Psoas muscle (tissue), 8 donors: Measurements from ENCODE around the gene RFX8. TPM values are rescaled to one million over a fixed set of nuclear protein-coding genes. Genes with fewer than 3 reads are reported as not detected.

Source experiments
- ATAC-seq, 4 donors: fragments of 200-7000 bp; cut with Tn5 transposase; one replicate each; pipeline ENCODE4 v1.9.1; 2020; ENCODE audit warnings: moderate library complexity in 3 of 4, mild to moderate bottlenecking in 2 of 4
- DNase-seq, 2 donors: peaks; one replicate each; pipeline ENCODE4 v3.0.0-alpha.2; 2020
- H3K27ac ChIP-seq: fragments of 200-600 bp; one replicate; pipeline ENCODE4 v1.8.0; 2022
- H3K27me3 ChIP-seq, 3 donors: fragments of 200-600 bp in 1 of 3; one replicate each; pipeline versions ENCODE4 v1.6.1 to v1.8.0; 2013 to 2022; ENCODE audit warnings: low read length in 2 of 3, mild to moderate bottlenecking in 2 of 3, moderate library complexity in 1 of 3; ENCODE audit not compliant: insufficient read depth in 3 of 3
- H3K36me3 ChIP-seq, 2 donors: fragments of 200-600 bp in 1 of 2; one replicate each; pipeline versions ENCODE4 v1.6.1 to v1.8.0; 2013 to 2022; ENCODE audit warnings: low read depth in 1 of 2, mild to moderate bottlenecking in 1 of 2, moderate library complexity in 1 of 2; ENCODE audit not compliant: insufficient read depth in 1 of 2
- H3K4me1 ChIP-seq: fragments of 200-600 bp; one replicate; pipeline ENCODE4 v1.8.0; 2022
- H3K4me3 ChIP-seq: fragments of 200-600 bp; one replicate; pipeline ENCODE4 v1.8.0; 2022; ENCODE audit warnings: mild to moderate bottlenecking
- H3K9me3 ChIP-seq: fragments of 200-600 bp; one replicate; pipeline ENCODE4 v1.8.0; 2022
- WGBS, 3 donors: extraction: QIAGEN DNeasy Blood & Tissue Kit; methylation state at CpG; one replicate each; pipeline versions ENCODE4 v1.1.6 to v1.1.7; 2013; 5-methylcytosine and 5-hydroxymethylcytosine counted together
- intact Hi-C, 2 donors: fragments of 100-400 bp; cut with DNase I; formaldehyde crosslinking; loops; one replicate each; pipeline versions ENCODE4 v1.11.0 to v1.14.2; 2022
- polyA plus RNA-seq, 3 donors: library from polyadenylated mRNA; stranded (reverse); fragments of 200-250 nt; gene quantifications; one replicate each; pipeline ENCODE4 v1.2.3, GENCODE V29; 2013
- total RNA-seq, 4 donors: library from RNA; stranded (reverse); fragmentation: NEBNext Ultra II Directional in 2 of 4; extraction: Animal tissue kit (Norgen Biotek cat#: 25700) in 2 of 4; gene quantifications; one replicate each; pipeline versions ENCODE4 v1.2.1 to v1.2.4, GENCODE V29; 2021 to 2023
- TF ChIP-seq, protein P1 (sequence below): fragments of 200-600 bp; IDR thresholded peaks from one replicate; pipeline ENCODE4 v1.8.0; 2022; ENCODE audit warnings: antibody characterized with exemption
- donor health status: healthy with polysubstance abuse.
- donor health status: DM: no; HTN: no; CAD: no; lungs with moderate emphysema.
- donor health status: Bipolar disorder and iron deficiency.
- donor health status: healthy.
- donor health status: DM: yes; HTN: yes; CAD: no.
- donor health status: DM: no; HTN: no; CAD: no.
- donor health status: DM: no; HTN: no; CAD: no.
- donor health status: DM: yes; HTN: yes; CAD: no.

Gene RFX8
- total and polyA plus RNA-seq, 7 donors, result 0.03 to 0.29 (median 0.12) TPM; not detected in 4

DNA sequence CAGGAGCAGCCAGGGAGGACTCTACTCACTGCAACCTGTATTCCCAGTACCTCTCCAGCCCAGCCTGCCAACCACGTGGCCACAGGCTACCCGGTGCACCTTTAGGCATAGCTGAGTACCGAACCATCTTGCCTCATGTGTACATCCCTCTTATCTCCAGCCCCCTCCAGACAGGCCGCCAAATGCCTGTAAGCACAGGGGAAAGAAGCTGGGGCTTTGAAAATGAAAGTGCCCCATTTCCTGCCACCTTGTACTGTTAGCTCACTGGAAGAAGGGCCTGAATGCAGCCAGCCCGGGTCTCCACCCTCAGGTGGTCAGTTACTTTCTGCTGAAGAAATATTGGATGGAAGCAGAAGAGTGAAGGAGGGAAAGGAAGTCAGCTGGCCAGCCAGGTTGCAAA is 27.2 kb upstream of the RFX8 start:
- no peaks in the 10 kb centered on the region for H3K27me3 ChIP-seq
- DNase-seq (no peak), ATAC-seq (peak in 3 of 4 donors; percentile 18 to 42 (median 19))
- TF ChIP-seq, protein P1, sequence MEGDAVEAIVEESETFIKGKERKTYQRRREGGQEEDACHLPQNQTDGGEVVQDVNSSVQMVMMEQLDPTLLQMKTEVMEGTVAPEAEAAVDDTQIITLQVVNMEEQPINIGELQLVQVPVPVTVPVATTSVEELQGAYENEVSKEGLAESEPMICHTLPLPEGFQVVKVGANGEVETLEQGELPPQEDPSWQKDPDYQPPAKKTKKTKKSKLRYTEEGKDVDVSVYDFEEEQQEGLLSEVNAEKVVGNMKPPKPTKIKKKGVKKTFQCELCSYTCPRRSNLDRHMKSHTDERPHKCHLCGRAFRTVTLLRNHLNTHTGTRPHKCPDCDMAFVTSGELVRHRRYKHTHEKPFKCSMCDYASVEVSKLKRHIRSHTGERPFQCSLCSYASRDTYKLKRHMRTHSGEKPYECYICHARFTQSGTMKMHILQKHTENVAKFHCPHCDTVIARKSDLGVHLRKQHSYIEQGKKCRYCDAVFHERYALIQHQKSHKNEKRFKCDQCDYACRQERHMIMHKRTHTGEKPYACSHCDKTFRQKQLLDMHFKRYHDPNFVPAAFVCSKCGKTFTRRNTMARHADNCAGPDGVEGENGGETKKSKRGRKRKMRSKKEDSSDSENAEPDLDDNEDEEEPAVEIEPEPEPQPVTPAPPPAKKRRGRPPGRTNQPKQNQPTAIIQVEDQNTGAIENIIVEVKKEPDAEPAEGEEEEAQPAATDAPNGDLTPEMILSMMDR, result no peak
- no peak overlapping the region for H3K4me3 ChIP-seq
- 74 to 87% (median 79%) methylated on average over 5 of the region's 5 CpGs for WGBS, 3 donors
- no peaks in the 10 kb centered on the region for H3K9me3 ChIP-seq
- intact Hi-C loops, result no loop called here
- H3K4me1 ChIP-seq, result peaks cover 25% of the 10 kb centered on the region
- H3K36me3 ChIP-seq, result no peaks in the 10 kb centered on the region
- H3K27ac ChIP-seq, result peak overlapping the region; percentile 86

DNA sequence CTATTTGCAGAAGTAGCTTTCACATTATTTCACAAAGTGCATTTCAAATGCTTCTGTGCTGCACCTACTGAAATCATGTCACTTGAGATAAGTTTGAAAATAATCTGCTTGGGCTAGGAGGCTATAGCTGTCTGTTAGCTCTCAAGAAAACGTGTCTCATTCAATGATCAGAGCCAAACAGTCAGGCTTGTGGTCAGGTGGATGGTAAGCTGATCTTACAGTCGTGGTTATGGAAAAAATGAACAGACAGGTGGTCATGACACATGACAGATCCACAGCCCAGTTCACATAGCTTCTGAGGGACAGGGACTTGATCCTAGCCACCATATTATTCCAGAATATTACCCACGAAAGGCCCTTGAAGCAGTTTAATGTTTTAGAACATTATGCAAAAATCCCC is 26.5 kb upstream of the RFX8 start:
- intact Hi-C loops, result no loop called here
- DNase-seq, result no peak
- H3K27ac ChIP-seq, result peak overlapping the region; percentile 86

GRCh38 chr2:101500860-101501259 is 25.9 kb upstream of the RFX8 start:
- no peaks in the 10 kb centered on the region for H3K36me3 ChIP-seq
- peak overlapping the region; percentile 86 for H3K27ac ChIP-seq
- ATAC-seq, result peak; percentile 50 to 72 (median 59)
- no peaks in the 10 kb centered on the region for H3K9me3 ChIP-seq
- WGBS, 3 donors, result 12 to 13% (median 13%) methylated on average over 5 of the region's 5 CpGs
- TF ChIP-seq, protein P1, result no peak
- no peak for DNase-seq
- intact Hi-C loops, result no loop called here
- no peaks in the 10 kb centered on the region for H3K27me3 ChIP-seq
- peak overlapping the region; percentile 51 for H3K4me3 ChIP-seq
- peaks cover 25% of the 10 kb centered on the region for H3K4me1 ChIP-seq

More for the DNA sequence above, 26.5 kb upstream of the RFX8 start:
- peaks cover 25% of the 10 kb centered on the region for H3K4me1 ChIP-seq
- no peaks in the 10 kb centered on the region for H3K27me3 ChIP-seq
- peak; percentile 93 to 97 (median 94) for ATAC-seq
- H3K36me3 ChIP-seq, result no peaks in the 10 kb centered on the region
- H3K9me3 ChIP-seq, result no peaks in the 10 kb centered on the region
- 19 to 29% (median 21%) methylated on average over 3 of the region's 3 CpGs for WGBS, 3 donors
- no peak overlapping the region for H3K4me3 ChIP-seq
- TF ChIP-seq, protein P1, result no peak

DNA sequence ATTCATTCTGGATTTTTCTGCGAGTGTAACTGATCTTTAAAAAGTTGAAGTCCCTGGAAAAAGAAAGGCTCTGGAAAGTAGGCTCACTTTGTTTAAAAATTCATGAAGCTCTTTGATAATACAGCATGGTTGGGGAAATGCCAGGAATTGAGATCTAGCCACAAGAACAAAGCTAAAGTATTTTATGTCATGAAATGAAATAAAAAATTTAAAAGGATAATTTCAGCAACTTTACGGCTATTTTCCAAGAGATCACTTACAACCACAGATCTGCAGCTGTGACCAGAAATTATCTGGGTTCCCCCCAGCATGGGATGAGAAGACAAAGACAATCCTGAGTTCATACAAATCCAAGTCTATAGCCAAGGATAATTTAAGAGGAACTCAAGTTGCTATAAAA is 25.3 kb upstream of the RFX8 start:
- 45 to 57% (median 53%) methylated on average over 2 of the region's 2 CpGs for WGBS, 3 donors
- Histone ChIP-seq H3K4me1 (peaks cover 25% of the 10 kb centered on the region), H3K36me3 (no peaks in the 10 kb centered on the region), H3K27ac (peak overlapping the region; percentile 86), H3K4me3 (peak overlapping the region; percentile 51), H3K9me3 (no peaks in the 10 kb centered on the region), H3K27me3 (no peaks in the 10 kb centered on the region)
- TF ChIP-seq, protein P1, result no peak
- intact Hi-C loops, result no loop called here
- DNase-seq (no peak), ATAC-seq (no peak)

DNA sequence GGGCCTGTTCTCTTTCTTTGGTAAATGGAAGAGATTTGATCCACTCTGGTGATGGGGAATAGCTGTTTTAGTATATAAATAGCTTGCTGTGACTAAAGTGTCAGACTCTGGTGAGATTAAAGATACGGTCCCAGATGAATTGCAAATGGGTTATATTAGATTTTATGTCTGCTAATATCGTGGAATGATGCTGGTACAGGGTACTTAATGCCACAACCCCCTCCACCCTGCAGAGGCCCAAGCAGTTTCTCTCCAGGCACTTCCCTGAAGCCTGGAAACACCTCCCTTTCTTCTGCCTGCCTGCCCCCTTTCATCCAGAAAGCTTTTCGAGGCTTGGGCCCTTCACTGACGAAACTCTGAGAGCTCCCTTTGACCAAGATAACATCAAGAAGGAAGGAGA is 21.4 kb upstream of the RFX8 start:
- H3K27ac ChIP-seq, result no peak overlapping the region
- 61 to 65% (median 62%) methylated on average over 4 of the region's 4 CpGs for WGBS, 3 donors
- no peak for DNase-seq
- H3K27me3 ChIP-seq, result no peaks in the 10 kb centered on the region
- ATAC-seq, result no peak
- TF ChIP-seq, protein P1, result no peak
- H3K36me3 ChIP-seq, result no peaks in the 10 kb centered on the region
- intact Hi-C loops, result no loop called here
- no peak overlapping the region for H3K4me3 ChIP-seq
- peaks cover 17% of the 10 kb centered on the region for H3K4me1 ChIP-seq
- no peaks in the 10 kb centered on the region for H3K9me3 ChIP-seq
